Measurements from ENCODE around the gene STK4. TPM values are rescaled to one million over a fixed set of nuclear protein-coding genes. Genes with fewer than 3 reads are reported as not detected.
A peak's percentile ranks its signal among the peaks of the same experiment; 100 is the strongest.

STK4 gene
- total and polyA plus RNA-seq, 2 experiments from 2014 or later, result 16.0 to 19.1 TPM

- Histone ChIP-seq H3K4me1 (ENCODE audit: low read depth) (peaks cover 2% of the 10 kb centered on the region), H3K27ac (no peak overlapping the region), H3K27me3 (no peaks in the 10 kb centered on the region), H3K4me3 (no peak overlapping the region), H3K9me3 (ENCODE audit: low read depth) (no peaks in the 10 kb centered on the region), H3K36me3 (peaks cover 8% of the 10 kb centered on the region)
- TF ChIP-seq CTCF (IDR thresholded peaks at IDR 0.05; ENCODE audit: low read depth, low read length), result no peak
- DNase-seq (ENCODE audit: low read depth in 1 of 2, low spot score in 1 of 2), result no peak
Measured at GRCh38 chr20:44921447-44921846, 44.9 kb upstream of the STK4 start.

GRCh38 chr20:44924541-44924940 is 41.8 kb upstream of the STK4 start:
- Histone ChIP-seq H3K4me1 (ENCODE audit: low read depth) (peaks cover 2% of the 10 kb centered on the region), H3K36me3 (peaks cover 8% of the 10 kb centered on the region), H3K27me3 (no peaks in the 10 kb centered on the region), H3K9me3 (ENCODE audit: low read depth) (no peaks in the 10 kb centered on the region), H3K4me3 (no peak overlapping the region), H3K27ac (peak overlapping the region; percentile 35)
- DNase-seq (ENCODE audit: low read depth in 1 of 2, low spot score in 1 of 2), result peak; percentile 39 to 49
- TF ChIP-seq CTCF (IDR thresholded peaks at IDR 0.05; ENCODE audit: low read depth, low read length), result no peak

DNA sequence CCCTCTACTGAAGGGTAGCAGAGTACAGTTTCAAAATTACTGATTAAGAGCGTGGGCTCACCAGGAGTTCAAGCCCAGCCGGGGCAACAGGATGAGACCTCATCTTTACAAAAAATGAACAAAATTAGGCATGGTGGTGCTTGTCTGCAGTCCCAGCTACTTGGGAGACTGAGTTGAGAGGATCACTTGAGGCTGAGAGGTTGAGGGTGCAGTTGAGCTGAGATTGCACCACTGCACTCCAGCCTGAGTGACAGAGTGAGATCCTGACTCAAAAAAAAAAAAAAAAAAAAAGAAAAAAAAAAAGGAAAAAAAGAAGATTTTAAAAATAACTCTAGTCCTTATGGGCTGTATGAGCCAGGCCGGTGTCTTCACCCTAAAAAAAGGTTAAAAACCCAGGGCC is 37.7 kb upstream of the STK4 start:
- no peaks in the 10 kb centered on the region for H3K27me3 ChIP-seq
- DNase-seq (ENCODE audit: low read depth in 1 of 2, low spot score in 1 of 2), result no peak
- peaks cover 2% of the 10 kb centered on the region for H3K4me1 ChIP-seq (ENCODE audit: low read depth)
- H3K4me3 ChIP-seq, result no peak overlapping the region
- TF ChIP-seq CTCF (IDR thresholded peaks at IDR 0.05; ENCODE audit: low read depth, low read length), result no peak
- H3K9me3 ChIP-seq (ENCODE audit: low read depth), result no peaks in the 10 kb centered on the region
- H3K27ac ChIP-seq, result no peak overlapping the region
- no peaks in the 10 kb centered on the region for H3K36me3 ChIP-seq

GRCh38 chr20:44930517-44931168 is 35.7 kb upstream of the STK4 start:
- Histone ChIP-seq H3K4me3 (no peak overlapping the region), H3K27me3 (no peaks in the 10 kb centered on the region), H3K36me3 (no peaks in the 10 kb centered on the region), H3K27ac (no peak overlapping the region), H3K9me3 (ENCODE audit: low read depth) (no peaks in the 10 kb centered on the region), H3K4me1 (ENCODE audit: low read depth) (no peaks in the 10 kb centered on the region)
- DNase-seq (ENCODE audit: low read depth in 1 of 2, low spot score in 1 of 2), result no peak
- no peak for TF ChIP-seq CTCF (IDR thresholded peaks at IDR 0.05; ENCODE audit: low read depth, low read length)

DNA sequence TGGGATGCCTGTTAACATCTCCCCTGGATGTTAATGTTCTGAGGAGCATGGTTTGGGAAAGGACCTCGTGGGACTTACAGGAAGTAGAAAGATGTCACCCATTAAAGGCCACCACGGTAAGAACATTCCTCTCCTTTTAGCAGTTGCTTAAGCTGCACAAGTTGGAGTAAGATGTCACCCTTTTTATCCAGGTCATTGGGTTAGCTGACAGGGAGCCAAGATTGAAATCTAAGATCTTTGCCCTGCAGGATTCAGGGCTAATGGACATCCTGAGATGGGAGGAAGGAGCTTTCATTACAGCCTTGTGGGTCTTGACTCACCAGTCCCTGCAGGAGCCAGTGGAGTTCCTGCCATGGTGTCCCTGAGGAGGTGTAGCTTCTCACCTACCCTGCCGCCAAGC is 34.4 kb upstream of the STK4 start:
- Histone ChIP-seq H3K9me3 (ENCODE audit: low read depth) (no peaks in the 10 kb centered on the region), H3K27ac (no peak overlapping the region), H3K4me3 (no peak overlapping the region), H3K36me3 (peaks cover 11% of the 10 kb centered on the region), H3K27me3 (no peaks in the 10 kb centered on the region), H3K4me1 (ENCODE audit: low read depth) (no peaks in the 10 kb centered on the region)
- DNase-seq (ENCODE audit: low read depth in 1 of 2, low spot score in 1 of 2), result no peak
- TF ChIP-seq CTCF (IDR thresholded peaks at IDR 0.05; ENCODE audit: low read depth, low read length), result no peak

All from cardiac muscle cell (in vitro differentiated cells and primary cell).